ENCODE results near the gene HEY2.
"Not testable (repeated sequence)": the region's sequence is repeated elsewhere in the genome, so short reads cannot be mapped to it uniquely, and the experiment has no call there.

Gene HEY2

DNA sequence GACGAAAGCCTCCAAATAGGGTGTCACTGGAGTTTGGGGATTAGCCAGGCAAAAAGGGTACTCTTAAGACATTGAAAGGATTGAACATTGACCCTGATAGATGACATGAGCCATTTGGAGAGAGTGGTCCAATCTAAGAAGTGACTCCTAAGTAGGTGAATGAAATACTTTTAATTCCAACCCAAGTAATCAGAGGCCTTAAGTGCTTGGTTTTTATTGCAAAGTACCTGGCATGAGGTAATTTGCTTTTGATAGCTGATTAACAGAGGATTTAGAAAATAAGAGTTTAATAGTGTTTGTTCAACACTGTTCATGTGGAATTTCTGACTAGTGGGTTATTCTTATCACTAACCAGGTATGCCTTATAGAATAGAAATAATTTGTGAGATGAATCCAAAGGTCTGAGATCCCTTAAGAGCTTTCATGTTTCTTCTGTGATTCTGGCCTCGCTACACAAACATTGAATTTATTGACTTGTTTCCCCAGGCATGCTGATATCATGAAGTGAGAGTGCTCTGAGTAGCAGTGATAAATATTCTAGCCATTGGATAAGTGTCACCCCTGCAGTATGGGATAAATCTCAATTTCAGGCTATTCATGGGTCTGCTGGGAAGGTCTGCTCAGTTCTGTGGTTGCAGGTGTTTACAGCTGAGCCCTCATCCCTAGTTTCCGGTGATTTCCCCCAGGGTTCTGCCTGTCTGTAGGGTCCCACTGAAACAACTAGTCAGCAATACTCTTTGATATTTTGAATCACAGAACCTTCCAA lies 47.9 kb downstream of the HEY2 start:
- DNase-seq = no peak

DNA sequence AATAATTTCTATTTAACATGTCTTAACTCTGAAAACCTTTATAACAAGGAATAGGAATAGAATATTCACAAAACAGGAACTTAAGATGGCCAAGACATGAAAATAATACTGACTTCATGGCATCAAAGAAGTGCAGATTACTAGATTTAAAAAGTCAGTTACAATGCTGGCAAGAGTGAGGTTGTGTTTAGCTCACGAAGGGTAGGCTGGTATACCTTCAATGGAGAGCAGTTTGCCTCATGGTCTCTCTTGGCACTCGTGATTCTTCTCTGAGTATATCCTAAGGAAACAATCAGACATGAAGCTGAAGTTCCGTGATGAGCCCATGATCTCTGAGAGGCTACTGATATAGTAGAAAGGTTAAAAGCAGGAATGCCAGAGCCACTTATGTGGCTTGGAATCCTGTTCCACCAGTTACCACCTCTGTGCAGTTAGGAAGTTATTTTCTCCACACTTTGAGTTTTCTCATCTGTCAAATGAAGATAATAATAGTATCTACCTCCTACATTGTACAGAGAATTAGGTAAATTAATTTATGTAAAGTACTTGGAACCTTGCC lies 48.5 kb downstream of the HEY2 start:
- no peak for DNase-seq

DNA sequence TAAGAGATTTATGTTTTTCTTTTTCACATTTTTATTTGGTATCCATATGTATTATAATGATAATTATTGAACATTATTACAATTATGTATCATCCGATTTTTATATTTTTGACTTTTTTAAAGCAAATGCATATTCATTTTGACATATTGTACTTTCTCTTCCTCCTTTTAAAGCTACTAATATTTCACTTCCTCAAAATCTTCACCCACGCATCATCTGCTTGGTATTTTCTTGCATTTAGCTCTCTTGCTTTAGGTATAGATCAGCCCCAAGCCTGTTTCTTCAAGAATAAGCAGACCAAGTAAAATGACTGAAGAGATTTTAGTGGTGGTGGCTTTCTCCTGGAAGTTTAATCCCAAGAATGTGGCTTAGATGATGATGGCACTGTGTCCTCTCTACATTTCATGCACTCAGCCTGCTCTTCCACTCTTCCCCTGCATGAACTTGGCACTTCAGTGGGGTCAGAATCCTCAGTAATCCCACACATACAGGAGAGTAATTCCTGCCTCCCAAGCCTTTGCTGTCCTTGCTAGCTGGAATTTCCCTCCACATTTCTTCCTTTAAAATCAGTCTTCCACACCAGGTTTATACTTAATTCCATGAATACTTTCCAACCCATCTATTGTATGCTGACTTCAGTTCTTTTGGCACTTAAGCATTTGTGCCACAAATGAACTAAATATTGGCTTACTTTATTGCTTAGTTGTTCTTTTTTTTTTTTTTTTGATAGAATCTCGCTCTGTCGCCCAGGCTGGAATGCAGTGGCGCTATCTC lies 49.5 kb downstream of the HEY2 start:
- no peak for DNase-seq

DNA sequence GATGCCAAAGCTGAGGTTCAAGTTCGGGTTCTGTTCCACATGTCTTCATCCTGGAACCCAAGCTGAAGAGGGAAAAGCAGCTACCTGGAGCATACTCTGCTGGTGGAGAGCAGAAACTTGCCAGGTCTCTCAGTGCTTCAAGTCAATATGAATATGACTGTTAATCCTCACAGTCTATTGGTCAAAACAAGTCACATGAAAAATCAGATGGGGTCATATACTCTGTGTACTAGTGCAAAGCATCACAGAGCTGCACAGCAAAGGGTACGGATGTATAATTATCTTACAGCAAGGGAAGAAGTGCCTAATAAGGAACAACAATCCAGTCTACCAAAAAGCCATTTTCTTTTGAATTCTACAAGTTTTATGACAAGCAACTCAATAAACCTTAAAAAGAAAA lies 53.0 kb downstream of the HEY2 start:
- DNase-seq = no peak

DNA sequence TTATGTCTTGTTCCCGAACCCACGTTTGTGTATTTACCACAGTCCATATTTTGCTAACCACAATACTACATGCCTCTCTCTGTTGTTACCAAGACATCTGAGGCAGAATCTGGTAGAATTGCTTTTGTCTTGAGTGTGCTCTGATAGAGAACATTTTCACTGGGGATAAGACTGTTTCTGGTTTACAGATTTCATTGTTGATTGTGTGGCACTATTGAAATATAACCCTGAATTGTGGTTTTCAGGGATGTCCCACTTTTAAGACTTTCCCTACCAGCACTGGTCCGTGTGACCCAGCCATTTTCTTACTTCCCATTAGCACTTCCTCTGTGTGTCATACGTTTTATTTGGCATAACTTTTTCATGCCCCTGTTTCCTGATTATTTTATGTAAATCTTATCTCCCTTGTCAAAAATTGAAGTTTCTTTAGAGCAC lies 53.5 kb downstream of the HEY2 start:
- peak; percentile 46 for DNase-seq

DNA sequence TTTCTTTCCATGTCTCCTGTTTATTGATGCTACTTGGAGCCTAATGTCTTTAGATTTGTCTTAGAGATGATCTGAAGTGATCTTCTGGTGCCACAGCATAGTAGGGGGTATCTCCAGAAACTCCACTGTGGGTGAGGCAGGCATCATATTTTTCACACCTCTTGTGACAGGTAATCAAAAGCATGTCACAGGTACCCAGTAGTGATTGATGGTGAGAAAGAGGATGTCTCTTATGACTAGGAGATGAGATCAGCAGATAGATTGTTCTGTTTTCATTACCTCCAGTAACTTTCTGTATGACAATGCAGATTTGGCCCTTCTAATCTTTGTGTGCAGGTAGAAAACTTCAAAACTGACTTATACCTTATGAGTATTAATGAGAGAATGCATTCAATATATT lies 54.8 kb downstream of the HEY2 start:
- no peak for DNase-seq

DNA sequence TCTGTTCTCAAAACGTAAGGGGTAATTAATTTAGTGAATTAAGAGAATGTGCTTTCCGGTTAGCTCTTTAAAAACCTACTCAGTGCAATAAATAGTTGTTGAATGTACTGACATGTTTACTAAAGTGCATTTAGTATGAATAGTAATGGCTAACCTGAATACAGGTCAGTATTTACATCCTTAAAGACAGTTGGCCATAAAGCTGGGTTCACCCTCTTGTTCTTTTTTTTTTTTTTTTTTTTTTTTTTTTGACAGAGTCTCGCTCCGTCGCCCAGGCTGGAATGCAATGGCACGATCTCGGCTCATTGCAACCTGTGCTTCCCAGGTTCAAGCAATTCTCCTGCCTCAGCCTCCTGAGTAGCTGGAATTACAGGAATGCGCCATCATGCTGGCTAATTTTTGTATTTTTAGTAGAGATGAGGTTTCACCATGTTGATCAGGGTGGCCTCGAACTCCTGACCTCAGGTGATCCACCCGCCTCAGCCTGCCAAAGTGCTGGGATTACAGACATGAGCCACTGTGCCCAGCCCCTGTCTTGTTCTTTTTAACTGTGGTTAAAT lies 55.5 kb downstream of the HEY2 start:
- not testable (repeated sequence) for DNase-seq

DNA sequence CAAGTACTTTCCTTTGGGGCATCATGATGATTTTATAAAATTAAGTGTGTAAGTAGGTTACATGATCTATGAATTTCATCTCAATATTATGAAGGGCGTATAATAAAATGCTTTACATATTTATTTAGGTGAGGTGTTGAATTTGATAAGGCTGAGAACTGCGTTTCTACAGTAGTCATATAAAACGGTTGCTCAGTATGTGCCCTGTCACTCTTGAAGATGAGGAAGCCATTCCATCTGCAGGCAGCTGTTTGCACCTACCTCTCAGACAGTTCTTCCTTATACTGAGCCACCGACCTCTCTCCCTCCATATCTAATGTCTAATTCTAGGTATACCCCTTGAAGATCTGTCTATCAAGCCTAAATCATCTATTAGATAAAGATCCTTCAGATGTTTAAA lies 57.4 kb downstream of the HEY2 start:
- DNase-seq = no peak

DNA sequence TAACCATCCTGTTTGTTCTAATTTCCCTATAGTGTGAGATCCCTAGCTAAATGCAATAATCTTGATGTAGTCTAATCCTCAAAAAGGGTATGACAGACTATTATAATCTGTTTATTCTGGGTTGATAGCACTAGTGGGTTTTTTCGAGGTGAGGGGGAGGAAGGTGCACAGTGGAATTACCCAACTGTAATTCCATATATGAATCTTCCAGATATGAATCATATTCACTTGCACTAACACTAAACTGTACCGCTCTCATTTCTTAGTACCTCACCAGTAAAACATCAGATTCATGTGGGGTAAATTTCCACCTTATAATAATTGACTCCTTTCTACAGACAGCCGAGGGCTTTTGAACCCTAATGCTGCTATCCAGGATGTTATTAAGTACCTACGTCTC lies 57.9 kb downstream of the HEY2 start:
- no peak for DNase-seq

DNA sequence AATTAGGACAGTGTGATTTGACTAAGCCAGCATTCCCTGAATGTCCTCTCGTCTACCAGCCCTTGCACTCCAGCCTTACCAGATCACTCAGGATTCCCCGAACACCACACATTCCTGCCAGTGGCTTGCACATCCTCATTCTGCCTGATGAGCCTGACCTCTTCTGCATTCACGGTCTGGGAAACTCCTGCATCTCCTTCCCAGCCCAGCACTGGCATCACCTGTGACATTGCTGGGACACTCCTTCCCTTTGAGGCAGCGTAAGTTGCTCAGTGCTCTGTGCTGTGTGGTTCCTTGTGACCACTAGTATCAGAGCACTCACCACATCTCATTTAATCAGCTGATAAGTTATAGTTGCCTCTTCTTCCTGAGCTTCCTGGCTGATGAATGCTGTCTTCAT lies 58.6 kb downstream of the HEY2 start:
- DNase-seq = peak; percentile 39

DNA sequence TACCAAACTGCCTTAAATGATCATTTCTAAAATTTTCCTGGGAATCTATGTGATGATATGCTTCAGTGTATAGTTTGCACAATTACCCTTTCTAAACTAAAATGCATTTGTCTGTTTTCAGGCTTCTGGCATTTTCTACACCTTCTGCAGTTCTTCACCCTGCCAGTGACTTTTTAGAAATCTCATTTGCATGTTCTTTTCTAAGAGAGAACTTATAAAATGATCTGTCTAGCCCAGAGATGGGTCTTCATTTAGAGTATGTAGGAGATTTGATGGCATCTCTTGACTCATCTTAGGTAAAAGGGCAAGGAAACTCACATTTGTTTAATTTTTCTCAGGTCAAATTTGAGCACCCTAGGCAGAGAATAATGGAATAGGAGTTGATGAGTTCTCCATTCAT lies 59.2 kb downstream of the HEY2 start:
- DNase-seq = no peak

DNA sequence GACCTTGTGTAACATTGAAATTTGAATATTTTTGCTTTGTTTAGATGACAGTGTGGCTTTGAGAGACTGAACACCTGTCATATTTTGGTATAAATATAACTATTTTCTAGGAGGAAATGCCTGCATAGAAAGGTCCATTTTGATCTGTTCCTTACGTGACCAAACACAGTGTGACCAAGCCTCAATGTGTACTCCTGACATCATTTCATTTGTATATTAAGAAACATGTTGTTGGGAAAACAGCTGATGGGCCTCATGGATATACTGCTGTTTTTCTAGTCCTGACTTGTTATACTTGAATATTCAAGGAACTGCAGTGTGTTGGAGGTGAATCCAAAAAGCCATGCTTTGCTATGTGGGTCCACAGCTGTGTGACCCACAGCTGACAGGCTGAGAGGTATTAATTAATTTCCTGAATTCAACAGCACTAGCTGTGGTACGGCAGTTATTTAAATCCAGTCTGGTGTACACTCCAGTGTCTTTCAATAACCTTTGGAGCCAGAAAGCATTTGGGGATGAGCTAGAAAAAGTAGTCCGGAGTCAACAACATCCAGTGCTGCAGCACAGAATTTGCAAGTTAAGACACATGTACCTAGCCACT lies 60.2 kb downstream of the HEY2 start:
- no peak for DNase-seq

DNA sequence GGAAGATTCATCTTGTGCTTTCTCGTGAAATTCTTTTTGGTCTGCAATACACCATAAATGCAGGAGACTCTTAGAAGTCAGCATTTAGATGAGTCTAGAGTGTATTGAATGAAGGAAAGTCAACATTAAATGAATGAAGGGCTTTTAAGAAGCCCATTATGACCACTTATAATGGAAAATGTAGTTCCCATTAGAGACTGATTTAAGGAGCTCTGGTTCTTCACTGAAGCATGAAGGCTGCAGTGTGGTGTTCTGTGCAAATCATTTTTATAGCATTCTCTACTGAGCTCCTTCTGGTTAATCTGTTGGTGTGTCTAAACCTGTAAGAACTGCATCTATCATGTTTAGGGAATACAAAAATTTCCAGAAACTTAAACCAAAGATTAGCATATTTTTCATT lies 61.0 kb downstream of the HEY2 start:
- no peak for DNase-seq

All from fibroblast of skin of back (primary cell).